SK-N-MC (cell line): Measurements from ENCODE around the gene PRDM16.

Source experiments
- EZH2 ChIP-seq: fragments of 200-600 bp; sonication (generic); IDR thresholded peaks from one replicate; pipeline ENCODE4 v1.6.1; 2017; ENCODE audit warnings: antibody characterized with exemption
- FOXP2 ChIP-seq: optimal IDR thresholded peaks from 2 replicates; pipeline ENCODE3; 2011; ENCODE audit warnings: mild to moderate bottlenecking, moderate library complexity; ENCODE audit not compliant: insufficient read depth; ENCODE audit errors: extremely low read length, control extremely low read depth
- POLR2AphosphoS5 ChIP-seq: IDR thresholded peaks from 2 replicates; pipeline ENCODE4 v1.6.1; 2012; ENCODE audit warnings: mild to moderate bottlenecking, low read depth, low read length, borderline replicate concordance

- TF ChIP-seq POLR2AphosphoS5 (no peak), EZH2 (no peak), FOXP2 (no peak)
Measured at GRCh38 chr1:3055051-3055450, 14.0 kb upstream of the PRDM16 start.
